ENCODE data around the gene TMEM59.

GRCh38 chr1:54045496-54045895, 7.5 kb downstream of the TMEM59 start:
- TF ChIP-seq CTCF (IDR thresholded peaks at IDR 0.05 in 4 of 5, conservative IDR thresholded peaks at IDR 0.05 in 1 of 5): no peak
- TF ChIP-seq POLR2A (IDR thresholded peaks at IDR 0.05): no peak

All from gastrocnemius medialis (tissue), 4 donors.